Activated CD4-positive, alpha-beta T cell treated with anti-CD3 and anti-CD28 coated beads for 36 hours (primary cell): ENCODE results near the gene MRPL24. TPM values are rescaled to one million over a fixed set of nuclear protein-coding genes. Genes with fewer than 3 reads are reported as not detected.

Experiments
- ATAC-seq: fragments of 200-7000 bp; cut with Tn5 transposase; one replicate; pipeline ENCODE4 v1.10.0; 2021; ENCODE audit warnings: mild to moderate bottlenecking, moderate library complexity
- CTCF ChIA-PET: fragments of 350-600 bp; sonication (Branson Sonifier 250); formaldehyde crosslinking; loops from one replicate; lab custom pipeline; 2021; ENCODE audit warnings: antibody characterized with exemption; lab: Charles Lee
- POLR2A ChIA-PET: fragments of 350-600 bp; sonication (Branson Sonifier 250); formaldehyde crosslinking; loops from one replicate; lab custom pipeline; 2021; ENCODE audit warnings: antibody characterized with exemption, inconsistent platforms; lab: Charles Lee
- DNase-seq: peaks from one replicate; pipeline ENCODE4 v3.0.0-alpha.2; 2020
- H3K27ac Mint-ChIP-seq: one replicate; pipeline ENCODE4 v1.8.0; 2021; ENCODE audit warnings: mixed read lengths
- H3K27me3 Mint-ChIP-seq: one replicate; pipeline ENCODE4 v1.8.0; 2021; ENCODE audit warnings: mixed read lengths
- H3K36me3 Mint-ChIP-seq: one replicate; pipeline ENCODE4 v1.8.0; 2021; ENCODE audit warnings: low read depth, mixed read lengths
- H3K4me1 Mint-ChIP-seq: one replicate; pipeline ENCODE4 v1.8.0; 2021; ENCODE audit warnings: mixed read lengths
- H3K4me3 Mint-ChIP-seq: one replicate; pipeline ENCODE4 v1.8.0; 2021; ENCODE audit warnings: mild to moderate bottlenecking, moderate library complexity, mixed read lengths
- H3K9me3 Mint-ChIP-seq: one replicate; pipeline ENCODE4 v1.8.0; 2021; ENCODE audit warnings: low read depth, mixed read lengths
- intact Hi-C, 2 experiments: fragments of 100-400 bp; cut with DNase I in 1 of 2; cut with micrococcal nuclease in 1 of 2; formaldehyde crosslinking; loops; one replicate each; pipeline versions ENCODE4 v1.14.2 to v1.15.1; 2022 to 2024; cut with DNase I, micrococcal nuclease
- total RNA-seq, 2 experiments: library from RNA; stranded (reverse); gene quantifications; one replicate each; pipeline ENCODE4 v1.2.3, GENCODE V29; 2021

The MRPL24 gene
- total RNA-seq, 2 experiments from 2014 or later: 81.9 to 89.7 TPM

- peak overlapping the region; percentile 98 for H3K4me3 Mint-ChIP-seq
- peak; percentile 61 for DNase-seq
- intact Hi-C loops: loop anchor here (1.0 kb wide), 5 partner anchors 10 to 250 kb away; partner anchors contain the start of genes ISG20L2 (in 2 of the 2), METTL25B (in 2 of the 2), MRPL24 (in 2 of the 2) and PRCC (in 2 of the 2)
- H3K36me3 Mint-ChIP-seq: peaks cover 35% of the 10 kb centered on the region
- ChIA-PET POLR2A (interaction anchor here (0.6 to 2.8 kb wide), 8 partner anchors 8 to 34 kb away, joined by 3 to 26 read pairs (median 4); partner anchors contain the start of genes ISG20L2, METTL25B, MRPL24 and PRCC), CTCF (interaction anchor here (1.0 to 6.3 kb wide), 5 partner anchors 9 to 45 kb away, joined by 3 to 79 read pairs (median 16); partner anchors contain the start of genes CRABP2, ISG20L2, METTL25B and MRPL24)
- peak; percentile 6 for ATAC-seq
- no peaks in the 10 kb centered on the region for H3K9me3 Mint-ChIP-seq
- H3K27me3 Mint-ChIP-seq: no peaks in the 10 kb centered on the region
- H3K4me1 Mint-ChIP-seq: peaks cover 44% of the 10 kb centered on the region
- H3K27ac Mint-ChIP-seq: peak overlapping the region; percentile 96
Measured at GRCh38 chr1:156750711-156751450, 10.0 kb upstream of the MRPL24 start.

- H3K27ac Mint-ChIP-seq: peak overlapping the region; percentile 96
- no peaks in the 10 kb centered on the region for H3K27me3 Mint-ChIP-seq
- intact Hi-C loops: loop anchor here in 1 of 2 experiments (1.0 kb wide), 1 partner anchor 22 kb away; the partner anchor contains the start of genes ISG20L2 and METTL25B
- ATAC-seq: peak; percentile 23
- H3K4me1 Mint-ChIP-seq: peaks cover 44% of the 10 kb centered on the region
- peaks cover 41% of the 10 kb centered on the region for H3K36me3 Mint-ChIP-seq
- H3K4me3 Mint-ChIP-seq: peak overlapping the region; percentile 98
- ChIA-PET CTCF (interaction anchor here (0.7 to 2.8 kb wide), 3 partner anchors 8 to 23 kb away, joined by 3 to 19 read pairs (median 4); partner anchors contain the start of gene MRPL24), POLR2A (interaction anchor here (0.6 to 2.8 kb wide), 4 partner anchors 9 to 34 kb away, joined by 3 to 24 read pairs (median 12); partner anchors contain the start of genes MRPL24 and PRCC)
- DNase-seq: peak; percentile 71
- H3K9me3 Mint-ChIP-seq: no peaks in the 10 kb centered on the region
Measured at GRCh38 chr1:156750191-156750672, 9.3 kb upstream of the MRPL24 start.

GRCh38 chr1:156749419-156750118 is 8.7 kb upstream of the MRPL24 start:
- H3K4me3 Mint-ChIP-seq: peak overlapping the region; percentile 98
- H3K27me3 Mint-ChIP-seq: no peaks in the 10 kb centered on the region
- peak overlapping the region; percentile 96 for H3K27ac Mint-ChIP-seq
- DNase-seq (no peak), ATAC-seq (no peak)
- H3K9me3 Mint-ChIP-seq: no peaks in the 10 kb centered on the region
- peaks cover 47% of the 10 kb centered on the region for H3K36me3 Mint-ChIP-seq
- CTCF ChIA-PET: interaction anchor here (0.7 to 1.0 kb wide), 2 partner anchors 12 to 23 kb away, joined by 3 to 4 read pairs; no protein-coding TSS in a partner anchor
- POLR2A ChIA-PET: interaction anchor here (0.9 kb wide), 1 partner anchor 23 kb away, joined by 3 read pairs; no protein-coding TSS in a partner anchor
- intact Hi-C loops: loop anchor here (1.0 to 10.0 kb wide), 2 partner anchors 21 to 895 kb away; partner anchors contain the start of genes GON4L (in 1 of the 2), ISG20L2 (in 1 of the 2), METTL25B (in 1 of the 2) and SYT11 (in 1 of the 2)
- H3K4me1 Mint-ChIP-seq: peaks cover 48% of the 10 kb centered on the region

DNA sequence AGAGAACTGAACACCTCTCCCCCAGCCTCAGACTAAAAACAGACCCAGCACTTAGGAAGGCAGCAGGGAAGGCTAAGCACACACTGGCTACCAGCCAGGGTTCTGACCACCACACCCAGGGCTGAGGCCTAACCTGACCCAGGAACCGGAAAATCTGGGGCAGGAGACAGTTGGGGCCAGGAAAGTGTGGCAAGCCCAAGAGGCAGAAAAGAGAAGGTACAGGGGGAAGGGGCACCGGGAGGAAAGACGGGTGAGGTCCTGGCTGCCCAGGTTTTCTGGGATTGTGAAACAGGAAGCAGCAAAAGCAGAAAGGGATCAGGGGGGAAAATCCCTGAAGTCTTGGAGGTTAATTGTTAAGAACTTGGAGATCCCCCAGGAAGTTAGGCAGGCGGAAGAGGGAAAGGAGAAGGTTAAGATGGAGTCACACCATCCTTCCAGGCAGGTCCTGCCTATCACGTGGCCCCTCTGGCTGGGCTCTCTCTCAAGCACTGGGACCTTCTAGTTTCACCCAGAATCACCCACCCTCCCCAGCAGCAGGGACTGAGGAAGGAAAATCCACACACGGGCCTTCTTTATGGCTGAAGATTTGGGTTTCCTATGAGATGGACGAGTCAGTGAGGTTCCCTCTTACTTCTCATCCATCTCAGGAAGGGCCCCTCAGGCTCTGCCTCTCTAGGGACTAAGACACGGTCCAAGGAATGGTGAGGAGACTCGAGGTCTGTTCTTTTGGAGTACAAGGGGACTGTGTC is 8.0 kb upstream of the MRPL24 start:
- peak overlapping the region; percentile 98 for H3K4me3 Mint-ChIP-seq
- H3K9me3 Mint-ChIP-seq: no peaks in the 10 kb centered on the region
- no peaks in the 10 kb centered on the region for H3K27me3 Mint-ChIP-seq
- ATAC-seq: no peak
- peak overlapping the region; percentile 96 for H3K27ac Mint-ChIP-seq
- peak; percentile 46 for DNase-seq
- intact Hi-C loops: loop anchor here in 1 of 2 experiments (10.0 kb wide), 1 partner anchor 894 kb away; the partner anchor contains the start of genes GON4L and SYT11
- CTCF ChIA-PET: interaction anchor here (1.8 kb wide), 1 partner anchor 22 kb away, joined by 13 read pairs; no protein-coding TSS in a partner anchor
- POLR2A ChIA-PET: no interaction called here
- H3K4me1 Mint-ChIP-seq: peaks cover 51% of the 10 kb centered on the region
- H3K36me3 Mint-ChIP-seq: peaks cover 52% of the 10 kb centered on the region

- H3K27me3 Mint-ChIP-seq: no peaks in the 10 kb centered on the region
- intact Hi-C loops: loop anchor here in 1 of 2 experiments (10.0 kb wide), 1 partner anchor 893 kb away; the partner anchor contains the start of genes GON4L and SYT11
- peaks cover 59% of the 10 kb centered on the region for H3K36me3 Mint-ChIP-seq
- ChIA-PET CTCF (interaction anchor here (0.6 to 1.8 kb wide), 5 partner anchors 18 to 388 kb away, joined by 3 to 13 read pairs (median 4); partner anchors contain the start of genes ISG20L2 and METTL25B), POLR2A (interaction anchor here (0.5 kb wide), 1 partner anchor 110 kb away, joined by 3 read pairs; no protein-coding TSS in a partner anchor)
- no peaks in the 10 kb centered on the region for H3K9me3 Mint-ChIP-seq
- no peak for ATAC-seq
- peaks cover 51% of the 10 kb centered on the region for H3K4me1 Mint-ChIP-seq
- H3K4me3 Mint-ChIP-seq: peak overlapping the region; percentile 98
- no peak for DNase-seq
- H3K27ac Mint-ChIP-seq: peak overlapping the region; percentile 96
Measured at GRCh38 chr1:156747742-156748669, 7.1 kb upstream of the MRPL24 start.

DNA sequence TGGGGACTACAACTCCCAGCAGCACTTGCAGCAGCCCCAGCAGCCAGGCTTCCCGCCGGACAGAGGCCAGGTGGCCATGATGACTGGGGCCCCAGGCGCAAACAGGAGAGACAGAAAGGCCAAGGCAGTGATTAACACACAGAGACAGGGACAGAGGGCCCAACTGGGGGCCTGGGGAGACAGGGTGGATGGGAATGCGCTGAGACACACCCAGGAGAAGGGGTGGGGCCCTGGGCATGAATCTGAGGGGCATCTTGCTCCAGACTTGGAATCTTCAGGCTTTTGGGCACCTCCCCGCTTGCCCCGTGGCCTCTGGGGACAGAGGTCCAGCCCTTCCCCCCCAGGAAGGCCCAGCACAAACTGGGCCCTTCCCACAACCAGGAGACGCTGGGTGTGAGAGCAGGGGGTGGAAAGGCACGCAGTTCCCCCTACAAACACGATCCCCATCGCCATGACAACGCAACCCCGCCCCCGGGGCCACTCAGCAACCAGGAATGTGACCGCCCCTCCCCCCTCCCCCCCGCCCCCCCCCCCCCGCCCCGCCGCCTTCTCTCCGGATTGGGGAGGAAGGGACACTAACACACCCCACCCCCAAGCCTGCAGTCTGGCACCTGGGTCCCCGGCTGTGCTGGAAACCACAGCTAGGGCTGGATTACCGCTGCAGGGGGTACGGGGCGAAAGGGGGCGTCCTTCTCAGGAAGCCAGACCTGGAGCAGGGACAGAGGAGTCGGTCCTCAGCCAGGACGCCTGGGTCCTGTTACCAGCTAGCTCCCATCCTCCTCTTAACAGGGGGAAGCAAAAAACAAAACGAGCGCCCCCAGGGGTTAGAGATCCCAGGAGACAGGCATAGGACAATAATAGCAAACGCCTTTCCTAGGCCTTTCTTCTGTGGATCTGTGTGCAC is 6.1 kb upstream of the MRPL24 start:
- peak overlapping the region; percentile 96 for H3K27ac Mint-ChIP-seq
- peaks cover 67% of the 10 kb centered on the region for H3K36me3 Mint-ChIP-seq
- H3K9me3 Mint-ChIP-seq: no peaks in the 10 kb centered on the region
- ChIA-PET CTCF (interaction anchor here (1.2 to 1.8 kb wide), 2 partner anchors 19 to 21 kb away, joined by 4 to 13 read pairs; partner anchors contain the start of genes ISG20L2 and METTL25B), POLR2A (interaction anchor here (0.6 to 0.7 kb wide), 2 partner anchors 19 to 25 kb away, joined by 3 to 5 read pairs; partner anchors contain the start of genes ISG20L2 and METTL25B)
- peaks cover 57% of the 10 kb centered on the region for H3K4me1 Mint-ChIP-seq
- ATAC-seq: no peak
- intact Hi-C loops: loop anchor here in 1 of 2 experiments (10.0 kb wide), 1 partner anchor 892 kb away; the partner anchor contains the start of genes GON4L and SYT11
- H3K27me3 Mint-ChIP-seq: no peaks in the 10 kb centered on the region
- DNase-seq: peak; percentile 82
- H3K4me3 Mint-ChIP-seq: peak overlapping the region; percentile 98

- Mint-ChIP-seq H3K36me3 (peaks cover 72% of the 10 kb centered on the region), H3K27me3 (no peaks in the 10 kb centered on the region), H3K4me1 (peaks cover 64% of the 10 kb centered on the region), H3K9me3 (no peaks in the 10 kb centered on the region), H3K27ac (peak overlapping the region; percentile 88), H3K4me3 (peak overlapping the region; percentile 98)
- ChIA-PET CTCF (interaction anchor here (1.0 to 1.6 kb wide), 2 partner anchors 21 to 114 kb away, joined by 3 read pairs; partner anchors contain the start of genes NTRK1 and PRCC), POLR2A (no interaction called here)
- no peak for DNase-seq
- intact Hi-C loops: loop anchor here in 1 of 2 experiments (10.0 kb wide), 1 partner anchor 892 kb away; the partner anchor contains the start of genes GON4L and SYT11
- ATAC-seq: no peak
Measured at GRCh38 chr1:156746406-156746727, 5.5 kb upstream of the MRPL24 start.

DNA sequence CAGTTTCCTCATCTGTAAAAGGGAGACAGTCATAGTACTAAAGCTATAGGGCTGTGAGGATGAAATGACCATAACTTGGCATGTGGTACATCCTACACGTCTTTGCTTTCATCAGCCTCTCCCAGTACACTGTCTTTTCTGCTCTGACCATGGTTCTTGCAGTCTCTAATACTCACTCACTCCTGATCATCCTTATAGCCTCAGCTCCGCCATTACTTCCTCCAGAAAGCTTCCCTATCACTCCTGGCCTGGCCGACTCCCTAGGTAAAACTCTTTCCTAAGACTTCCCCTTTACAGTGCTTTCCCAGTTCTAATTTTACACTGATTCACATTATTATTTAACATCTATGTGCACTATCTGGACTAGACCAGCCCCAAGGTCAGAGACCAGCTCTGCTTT is 5.0 kb upstream of the MRPL24 start:
- H3K4me3 Mint-ChIP-seq: peak overlapping the region; percentile 98
- CTCF ChIA-PET: interaction anchor here (1.0 to 1.6 kb wide), 2 partner anchors 21 to 115 kb away, joined by 3 read pairs; partner anchors contain the start of genes NTRK1 and PRCC
- H3K27ac Mint-ChIP-seq: peak overlapping the region; percentile 88
- POLR2A ChIA-PET: no interaction called here
- H3K9me3 Mint-ChIP-seq: no peaks in the 10 kb centered on the region
- ATAC-seq: no peak
- intact Hi-C loops: loop anchor here in 1 of 2 experiments (10.0 kb wide), 1 partner anchor 891 kb away; the partner anchor contains the start of genes GON4L and SYT11
- no peaks in the 10 kb centered on the region for H3K27me3 Mint-ChIP-seq
- H3K36me3 Mint-ChIP-seq: peaks cover 77% of the 10 kb centered on the region
- DNase-seq: no peak
- peaks cover 66% of the 10 kb centered on the region for H3K4me1 Mint-ChIP-seq
